IPS-NIHi11 (cell line): Measurements from ENCODE around the gene MT1X.
"Not testable (repeated sequence)": the region's sequence is repeated elsewhere in the genome, so short reads cannot be mapped to it uniquely, and the experiment has no call there.

Experiments
- DNase-seq: peaks from one replicate; pipeline ENCODE4 v3.0.0; 2012; ENCODE audit warnings: mixed read lengths, low spot score

Gene MT1X

GRCh38 chr16:56710181-56710737 lies 28.0 kb downstream of the MT1X start:
- DNase-seq, result no peak

- DNase-seq, result no peak
These were observed 29.6 kb downstream of the MT1X start for GRCh38 chr16:56711862-56712261.

- DNase-seq, result no peak
These were observed 31.5 kb downstream of the MT1X start for GRCh38 chr16:56713794-56714193.

- no peak for DNase-seq
These were observed 32.9 kb downstream of the MT1X start for GRCh38 chr16:56715126-56715525.

DNA sequence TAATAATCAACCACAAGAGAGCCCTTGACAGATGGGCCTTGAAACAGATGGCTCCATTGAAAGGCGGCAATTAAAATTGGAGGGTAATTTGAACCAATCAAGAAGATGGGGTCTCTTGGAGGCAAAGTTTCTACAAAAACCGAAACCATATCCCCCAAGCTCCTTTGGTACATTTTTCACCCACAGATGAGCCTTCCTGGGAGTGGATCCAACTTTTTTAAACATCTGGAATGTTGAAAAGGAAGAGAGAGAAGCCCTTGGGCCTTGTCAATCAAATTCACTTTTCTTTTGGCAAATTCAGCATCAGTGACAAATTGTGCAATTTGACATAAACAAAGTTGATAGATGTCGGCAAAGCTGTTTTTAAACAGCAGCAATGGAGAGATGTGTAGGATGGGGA lies 34.5 kb downstream of the MT1X start:
- no peak for DNase-seq

GRCh38 chr16:56717532-56717931 lies 35.3 kb downstream of the MT1X start:
- DNase-seq, result not testable (repeated sequence)

GRCh38 chr16:56722200-56722842 lies 40.1 kb downstream of the MT1X start:
- DNase-seq, result no peak

- no peak for DNase-seq
These were observed 41.9 kb downstream of the MT1X start for GRCh38 chr16:56724191-56724590.

DNA sequence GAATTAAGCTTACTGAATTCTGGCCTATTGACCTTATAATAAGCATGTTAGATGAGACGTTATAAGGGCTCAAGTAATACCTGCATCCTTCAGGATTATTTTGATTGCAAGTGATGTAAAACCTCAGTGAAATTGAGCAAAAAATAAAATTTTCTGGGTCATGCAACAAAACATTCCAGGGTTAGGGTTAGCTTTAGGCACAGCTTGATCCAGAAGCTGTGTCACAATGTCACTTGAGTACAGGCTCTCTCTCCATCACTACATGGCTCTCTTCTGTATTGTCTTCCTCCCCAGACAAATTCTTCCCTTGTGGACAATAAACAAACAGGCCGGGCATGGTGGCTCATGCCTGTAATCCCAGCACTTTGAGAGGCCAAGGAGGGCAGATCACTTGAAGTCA lies 44.0 kb downstream of the MT1X start:
- DNase-seq, result no peak

- no peak for DNase-seq
These were observed 44.7 kb downstream of the MT1X start for GRCh38 chr16:56726926-56727325.

DNA sequence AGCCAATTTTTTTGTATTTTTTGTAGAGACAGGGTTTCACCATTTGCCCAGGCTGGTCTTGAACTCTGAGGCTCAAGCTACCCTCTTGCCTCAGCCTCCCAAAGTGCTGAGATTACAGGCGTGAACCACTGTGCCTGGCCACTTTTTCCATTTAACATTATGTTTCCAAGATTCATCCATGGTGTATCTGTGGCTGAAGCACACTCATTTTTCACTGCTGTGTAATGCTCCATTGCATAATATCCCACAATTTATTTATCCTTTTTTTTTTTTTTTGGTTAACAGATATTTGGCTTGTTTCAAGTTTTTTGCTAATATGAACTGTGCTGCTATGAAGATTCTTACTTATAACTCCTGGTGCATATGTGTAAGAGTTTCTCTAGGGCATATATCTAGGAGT lies 45.8 kb downstream of the MT1X start:
- no peak for DNase-seq

- no peak for DNase-seq
These were observed 46.9 kb downstream of the MT1X start for GRCh38 chr16:56728980-56729734.

GRCh38 chr16:56729735-56730662 lies 47.7 kb downstream of the MT1X start, which contains the start of gene NUP93:
Gene NUP93 (plus strand): TSS chr16:56730129. CDS start chr16:56748248, 18,119 bp downstream.
- peak; percentile 95 for DNase-seq

DNA sequence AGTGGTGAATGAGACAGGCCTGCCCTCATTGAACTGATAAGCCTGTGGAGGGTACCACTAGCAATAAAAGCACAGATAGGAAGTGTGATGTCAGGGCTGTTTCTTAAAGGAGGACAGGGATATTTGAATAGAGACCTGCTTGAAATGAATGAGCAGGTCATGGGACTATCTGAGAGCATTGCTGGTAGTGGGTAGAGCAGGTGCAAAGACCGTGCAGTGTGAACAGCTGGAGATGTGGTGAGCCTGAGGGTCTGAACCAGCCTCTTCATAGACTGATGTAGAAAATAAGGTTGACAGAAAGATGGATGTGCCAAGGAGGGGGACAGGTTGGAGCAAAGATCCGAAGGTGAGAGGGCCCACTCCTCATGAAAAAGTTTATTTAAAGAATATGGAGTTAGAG lies 50.1 kb downstream of the MT1X start:
- DNase-seq, result no peak

DNA sequence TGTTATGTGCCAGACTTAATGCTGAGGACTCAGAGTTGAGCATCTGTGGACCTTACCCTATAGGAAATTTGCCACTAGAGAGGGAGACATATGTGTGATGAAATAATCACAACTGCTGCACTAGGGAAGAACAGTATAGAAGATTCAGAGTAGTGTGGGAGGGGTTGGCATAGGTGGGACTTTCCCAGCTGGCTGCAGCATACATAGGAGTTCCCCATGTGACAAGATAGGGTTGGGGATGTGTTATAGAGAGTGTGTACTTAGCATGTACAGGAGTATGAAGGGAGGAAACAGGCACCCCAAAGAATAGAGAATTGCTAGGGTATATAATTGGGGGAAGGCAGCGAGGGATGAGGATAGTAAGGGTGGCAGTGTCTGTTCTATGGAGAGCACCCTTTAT lies 50.6 kb downstream of the MT1X start:
- no peak for DNase-seq
